IMR-90 (cell line): ENCODE data around the gene ABHD10. TPM values are rescaled to one million over a fixed set of nuclear protein-coding genes. Genes with fewer than 3 reads are reported as not detected.

Experiments used
- ATAC-seq: fragments of 200-7000 bp; cut with Tn5 transposase; 2 replicates; pipeline ENCODE4 v1.9.1; 2020; ENCODE audit warnings: low read depth, mild to moderate bottlenecking, moderate library complexity
- BruUV-seq: library from RNA; stranded (reverse); fragments of 400-500 nt; replicated peaks from 2 replicates; lab custom pipeline; 2021; lab: Mats Ljungman, UMichigan
- CTCF ChIA-PET: fragments of 300-600 bp; formaldehyde crosslinking; extraction: SDS; loops from one replicate; lab custom pipeline; 2021; ENCODE audit warnings: antibody characterized with exemption; lab: Yijun Ruan, JAX
- POLR2A ChIA-PET: fragments of 300-600 bp; sonication (Branson Sonifier 250); formaldehyde crosslinking; loops from one replicate; lab custom pipeline; 2022; ENCODE audit warnings: antibody characterized with exemption; ENCODE audit not compliant: unreplicated experiment; lab: Charles Lee
- DNase-seq: peaks from one replicate; pipeline ENCODE4 v3.0.0; 2013
- H2AFZ ChIP-seq: replicated peaks from 2 replicates; pipeline ENCODE3; 2013; ENCODE audit warnings: low read length, mild to moderate bottlenecking; ENCODE audit not compliant: poor library complexity
- H2AK5ac ChIP-seq: 2 replicates; pipeline ENCODE4 v1.6.1; 2013; ENCODE audit warnings: low read depth, low read length, inconsistent platforms
- H2AK9ac ChIP-seq: replicated peaks from 2 replicates; pipeline ENCODE3; 2013; ENCODE audit warnings: mild to moderate bottlenecking, low read depth, low read length, moderate library complexity; ENCODE audit not compliant: poor library complexity
- H2BK120ac ChIP-seq: 2 replicates; pipeline ENCODE4 v1.6.1; 2013; ENCODE audit warnings: low read depth, low read length, inconsistent platforms
- H2BK15ac ChIP-seq: 3 replicates; pipeline ENCODE4 v1.6.1; 2013; ENCODE audit warnings: low read depth, low read length, inconsistent platforms
- H2BK20ac ChIP-seq: 2 replicates; pipeline ENCODE4 v1.6.1; 2013; ENCODE audit warnings: low read depth, mild to moderate bottlenecking, inconsistent platforms, low read length, moderate library complexity
- H2BK5ac ChIP-seq: 2 replicates; pipeline ENCODE4 v1.6.1; 2013; ENCODE audit warnings: mild to moderate bottlenecking, low read depth, low read length, inconsistent platforms; ENCODE audit not compliant: poor library complexity, severe bottlenecking
- H3K14ac ChIP-seq: replicated peaks from 2 replicates; pipeline ENCODE4 v1.6.1; 2013; ENCODE audit warnings: low read depth, low read length, inconsistent platforms
- H3K18ac ChIP-seq: 2 replicates; pipeline ENCODE4 v1.6.1; 2013; ENCODE audit warnings: low read depth, low read length, control low read depth
- H3K23ac ChIP-seq: 2 replicates; pipeline ENCODE4 v1.6.1; 2013; ENCODE audit warnings: low read depth, low read length, inconsistent platforms
- H3K27ac ChIP-seq: 2 replicates; pipeline ENCODE4 v1.5.1; 2013; ENCODE audit warnings: mild to moderate bottlenecking, control low read depth, low read length; ENCODE audit not compliant: insufficient read depth
- H3K27me3 ChIP-seq: 2 replicates; pipeline ENCODE4 v1.6.1; 2013; ENCODE audit warnings: low read length; ENCODE audit not compliant: control insufficient read depth, insufficient read depth
- H3K36me3 ChIP-seq: 2 replicates; pipeline ENCODE4 v1.6.1; 2013; ENCODE audit warnings: low read length, mixed read lengths; ENCODE audit not compliant: control insufficient read depth, insufficient read depth
- H3K4ac ChIP-seq: 2 replicates; pipeline ENCODE4 v1.6.1; 2013; ENCODE audit warnings: low read depth, low read length, inconsistent platforms
- H3K4me1 ChIP-seq: 2 replicates; pipeline ENCODE4 v1.6.1; 2013; ENCODE audit warnings: low read length, mixed read lengths; ENCODE audit not compliant: control insufficient read depth, insufficient read depth
- H3K4me2 ChIP-seq: 2 replicates; pipeline ENCODE4 v1.6.1; 2013; ENCODE audit warnings: low read depth, mild to moderate bottlenecking, control low read depth, low read length, moderate library complexity
- H3K4me3 ChIP-seq: 2 replicates; pipeline ENCODE4 v1.5.1; 2013; ENCODE audit warnings: low read depth, mild to moderate bottlenecking, control low read depth, low read length, moderate library complexity; ENCODE audit not compliant: insufficient read depth
- H3K56ac ChIP-seq: 2 replicates; pipeline ENCODE4 v1.6.1; 2013; ENCODE audit warnings: low read length, inconsistent platforms; ENCODE audit not compliant: insufficient read depth; ENCODE audit errors: extremely low read depth
- H3K79me1 ChIP-seq, 2 experiments: 2 replicates each; pipeline ENCODE4 v1.6.1; 2013; ENCODE audit warnings: low read length in 2 of 2, inconsistent platforms in 1 of 2, low read depth in 1 of 2
- H3K9ac ChIP-seq: 2 replicates; pipeline ENCODE4 v1.6.1; 2013; ENCODE audit warnings: low read depth, low read length, control low read depth
- H3K9me1 ChIP-seq: 2 replicates; pipeline ENCODE4 v1.6.1; 2013; ENCODE audit warnings: low read length, inconsistent platforms; ENCODE audit not compliant: insufficient read depth
- H3K9me3 ChIP-seq: 2 replicates; pipeline ENCODE4 v1.6.1; 2013; ENCODE audit warnings: low read length; ENCODE audit not compliant: control insufficient read depth, insufficient read depth
- H4K20me1 ChIP-seq: 2 replicates; pipeline ENCODE4 v1.6.1; 2013; ENCODE audit warnings: low read length, inconsistent platforms; ENCODE audit not compliant: insufficient read depth
- H4K5ac ChIP-seq: 2 replicates; pipeline ENCODE4 v1.6.1; 2013; ENCODE audit warnings: mild to moderate bottlenecking, low read depth, low read length, control low read depth
- H4K8ac ChIP-seq, 2 experiments: 2 replicates each; pipeline ENCODE4 v1.6.1; 2013; ENCODE audit warnings: low read depth in 2 of 2, low read length in 2 of 2, control low read depth in 1 of 2, inconsistent platforms in 1 of 2
- H4K91ac ChIP-seq: 2 replicates; pipeline ENCODE4 v1.6.1; 2013; ENCODE audit warnings: low read depth, low read length, inconsistent platforms; ENCODE audit not compliant: insufficient read depth
- CEBPB ChIP-seq: IDR thresholded peaks from 2 replicates; pipeline ENCODE4 v1.6.1; 2012; ENCODE audit warnings: low read depth, low read length, improper control_type of control experiment
- CHD1 ChIP-seq: IDR thresholded peaks from 2 replicates; pipeline ENCODE4 v1.6.1; 2012; ENCODE audit warnings: low read depth, low read length, improper control_type of control experiment
- CTCF ChIP-seq: conservative IDR thresholded peaks from 2 replicates; pipeline ENCODE4 v1.5.1; 2012; ENCODE audit warnings: mild to moderate bottlenecking, low read depth, low read length, improper control_type of control experiment
- ELK1 ChIP-seq: fragments of 150-350 bp; IDR thresholded peaks from 2 replicates; pipeline ENCODE4 v1.6.1; 2016; ENCODE audit warnings: low read depth, mild to moderate bottlenecking, low read length, moderate library complexity, borderline replicate concordance
- FOS ChIP-seq: fragments of 150-350 bp; IDR thresholded peaks from 2 replicates; pipeline ENCODE4 v1.6.1; 2016; ENCODE audit warnings: low read depth, low read length
- MAFK ChIP-seq: IDR thresholded peaks from 2 replicates; pipeline ENCODE4 v1.6.1; 2012; ENCODE audit warnings: low read depth, low read length, improper control_type of control experiment
- POLR2A ChIP-seq: IDR thresholded peaks from 2 replicates; pipeline ENCODE4 v1.6.1; 2012; ENCODE audit warnings: mild to moderate bottlenecking, low read depth, low read length
- RAD21 ChIP-seq: IDR thresholded peaks from 2 replicates; pipeline ENCODE4 v1.6.1; 2012; ENCODE audit warnings: low read length, improper control_type of control experiment
- RFX5 ChIP-seq: IDR thresholded peaks from 2 replicates; pipeline ENCODE4 v1.8.0; 2012; ENCODE audit warnings: low read depth, mild to moderate bottlenecking, low read length, moderate library complexity
- SMC3 ChIP-seq: fragments of 150-350 bp; IDR thresholded peaks from 2 replicates; pipeline ENCODE4 v1.6.1; 2016; ENCODE audit warnings: low read depth, mild to moderate bottlenecking, antibody characterized with exemption, low read length, moderate library complexity
- USF2 ChIP-seq: fragments of 150-350 bp; IDR thresholded peaks from 2 replicates; pipeline ENCODE4 v1.6.1; 2017; ENCODE audit warnings: mild to moderate bottlenecking, antibody characterized with exemption, low read length, low read depth
- WGBS, 2 experiments: methylation state at CpG; one replicate each; pipeline versions ENCODE4 v1.1.5 to v1.1.7; 2013; ENCODE audit warnings: missing lambda C conversion rate in 2 of 2; ENCODE audit not compliant: insufficient read length in 1 of 2; ENCODE audit errors: extremely low coverage in 2 of 2; 5-methylcytosine and 5-hydroxymethylcytosine counted together
- dilution Hi-C: fragments of 300-500 bp; cut with HindIII; formaldehyde crosslinking; loops from one replicate; pipeline ENCODE4 v1.14.3; 2018; ENCODE audit warnings: low sequenced_read_pairs; ENCODE audit not compliant: unreplicated experiment
- in situ Hi-C: fragments of 300-500 bp; cut with MboI; formaldehyde crosslinking; loops from 3 replicates; pipeline ENCODE4 v1.14.3; 2019; ENCODE audit warnings: low sequenced_read_pairs, inconsistent platforms, mixed read lengths
- intact Hi-C: fragments of 100-400 bp; cut with micrococcal nuclease; formaldehyde crosslinking; loops from 2 replicates; pipeline ENCODE4 v1.10.0; 2022
- polyA plus RNA-seq, 3 experiments: library from polyadenylated mRNA; depleted of rRNA; stranded (reverse); fragments of >200 nt; gene quantifications; 2 replicates each; pipeline ENCODE4 v1.2.3, GENCODE V29; 2012; ENCODE audit warnings: low replicate concordance in 1 of 3
- total RNA-seq: library from RNA; depleted of rRNA; stranded (reverse); fragments of >200 nt; gene quantifications from 2 replicates; pipeline ENCODE4 v1.2.3, GENCODE V29; 2012

The ABHD10 gene
- total and polyA plus RNA-seq, 2 of the 4 experiments (the other 2 are of a cell fraction) = 24.7 to 57.2 TPM

- peak overlapping the region; percentile 30; the same call in 1 of the 2 replicates for H2BK120ac ChIP-seq
- intact Hi-C loops (no loop called here), dilution Hi-C loops (no loop called here), in situ Hi-C loops (no loop called here)
- ATAC-seq (no peak), DNase-seq (no peak)
- 86% methylated on average over 1 of the region's 4 CpGs; no CpG with 5 or more reads in 1 of the 2 experiments for WGBS, 2 experiments
- no peaks in the 10 kb centered on the region for H3K9me3 ChIP-seq
- no peak for TF ChIP-seq MAFK
- TF ChIP-seq CTCF = no peak
- TF ChIP-seq RFX5 = no peak
- TF ChIP-seq USF2 = no peak
- TF ChIP-seq FOS = no peak
- no peak for TF ChIP-seq CEBPB
- TF ChIP-seq RAD21 = no peak
- TF ChIP-seq POLR2A = no peak
- no peak for TF ChIP-seq SMC3
- no peak for TF ChIP-seq ELK1
- TF ChIP-seq CHD1 = no peak
- no peaks in the 10 kb centered on the region for H3K79me1 ChIP-seq
- CTCF ChIA-PET = interaction anchor here (0.6 to 1.4 kb wide), 3 partner anchors 14 to 40 kb away, joined by 3 to 4 read pairs (median 3); no protein-coding TSS in a partner anchor
- H3K4me3 ChIP-seq = no peak overlapping the region
- no peak overlapping the region for H2AFZ ChIP-seq
- POLR2A ChIA-PET = interaction anchor here (0.7 kb wide), 1 partner anchor 14 kb away, joined by 3 read pairs; no protein-coding TSS in a partner anchor
- no peaks in the 10 kb centered on the region for H4K20me1 ChIP-seq
- H3K27me3 ChIP-seq = no peaks in the 10 kb centered on the region; the same call in 1 of the 2 replicates
- H2AK9ac ChIP-seq = no peak overlapping the region
- H3K18ac ChIP-seq = no peak overlapping the region
- H3K4ac ChIP-seq = peak overlapping the region; percentile 17; the same call in 1 of the 2 replicates
- no peak overlapping the region for H3K14ac ChIP-seq
- no peak overlapping the region for H2BK5ac ChIP-seq
- no peak overlapping the region for H3K4me2 ChIP-seq
- peak overlapping the region; percentile 24; the same call in 1 of the 2 replicates for H2AK5ac ChIP-seq
- 0 out of 2 replicates have a peak overlapping the region, but pooled peaks have one; percentile 38 for H4K91ac ChIP-seq
- no peak overlapping the region for H2BK15ac ChIP-seq
- no peak overlapping the region for H4K8ac ChIP-seq
- peak overlapping the region; percentile 14; the same call in 1 of the 2 replicates for H2BK20ac ChIP-seq
- H4K5ac ChIP-seq = no peak overlapping the region
- BruUV-seq = no TSS peak
- H3K4me1 ChIP-seq = peaks cover 8% of the 10 kb centered on the region
- no peak overlapping the region for H3K56ac ChIP-seq
- H3K36me3 ChIP-seq = no peaks in the 10 kb centered on the region
- no peak overlapping the region for H3K9ac ChIP-seq
- H3K9me1 ChIP-seq = peaks cover 6% of the 10 kb centered on the region
- H3K23ac ChIP-seq = no peak overlapping the region
- H3K27ac ChIP-seq = no peak overlapping the region
These were observed 24.7 kb downstream of the ABHD10 start for GRCh38 chr3:112003321-112004080.
